Karpas-422 (cell line): ENCODE data around the gene CLEC3B. TPM values are rescaled to one million over a fixed set of nuclear protein-coding genes. Genes with fewer than 3 reads are reported as not detected.
"Not testable (repeated sequence)": the region's sequence is repeated elsewhere in the genome, so short reads cannot be mapped to it uniquely, and the experiment has no call there.

Experiments used
- DNase-seq: peaks from one replicate; pipeline ENCODE4 v3.0.0-alpha.2; 2015
- H2AFZ ChIP-seq: fragments of 200-600 bp; sonication (generic); 2 replicates; pipeline ENCODE4 v1.6.1; 2014; ENCODE audit warnings: antibody characterized with exemption, low read length, mixed read lengths
- H3K27ac ChIP-seq: fragments of 200-600 bp; sonication (generic); 2 replicates; pipeline ENCODE4 v1.5.1; 2014; ENCODE audit warnings: mild to moderate bottlenecking, low read length, moderate library complexity
- H3K27me3 ChIP-seq: fragments of 200-600 bp; sonication (generic); 2 replicates; pipeline ENCODE4 v1.6.1; 2014; ENCODE audit warnings: low read length, mixed read lengths
- H3K36me3 ChIP-seq: fragments of 200-600 bp; sonication (generic); 2 replicates; pipeline ENCODE4 v1.6.1; 2014; ENCODE audit warnings: low read length, mixed read lengths; ENCODE audit not compliant: insufficient read depth
- H3K4me1 ChIP-seq: fragments of 200-600 bp; sonication (generic); 2 replicates; pipeline ENCODE4 v1.6.1; 2014; ENCODE audit warnings: mild to moderate bottlenecking, low read length, mixed read lengths
- H3K4me2 ChIP-seq: fragments of 200-600 bp; sonication (generic); 2 replicates; pipeline ENCODE4 v1.6.1; 2014; ENCODE audit warnings: low read length, low read depth, mild to moderate bottlenecking; ENCODE audit not compliant: poor library complexity, severe bottlenecking
- H3K4me3 ChIP-seq: fragments of 200-600 bp; sonication (generic); 2 replicates; pipeline ENCODE4 v1.5.1; 2014; ENCODE audit warnings: mild to moderate bottlenecking, antibody characterized with exemption, low read length, mixed read lengths
- H3K79me2 ChIP-seq: fragments of 200-600 bp; sonication (generic); 2 replicates; pipeline ENCODE4 v1.6.1; 2014; ENCODE audit warnings: mild to moderate bottlenecking, low read length, mixed read lengths
- H3K9ac ChIP-seq: fragments of 200-600 bp; sonication (generic); 2 replicates; pipeline ENCODE4 v1.6.0; 2014; ENCODE audit warnings: low read length
- H3K9me2 ChIP-seq: fragments of 200-600 bp; sonication (generic), shearing (Covaris generic); replicated peaks from 2 replicates; pipeline ENCODE4 v1.6.0; 2014; ENCODE audit warnings: mild to moderate bottlenecking, low read length, moderate library complexity; ENCODE audit not compliant: insufficient read depth
- H3K9me3 ChIP-seq: fragments of 300-700, 200-600 bp; sonication (generic); 2 replicates; pipeline ENCODE4 v1.6.1; 2014; ENCODE audit warnings: low read length, mixed read lengths
- H4K20me1 ChIP-seq: fragments of 200-600 bp; sonication (generic); 2 replicates; pipeline ENCODE4 v1.6.1; 2014; ENCODE audit warnings: mild to moderate bottlenecking, antibody characterized with exemption, low read length, low read depth; ENCODE audit not compliant: insufficient read depth
- total RNA-seq: library from RNA; depleted of rRNA; stranded (reverse); fragments of >200 nt; shearing (Covaris generic); gene quantifications from 2 replicates; pipeline ENCODE4 v1.2.3, GENCODE V29; 2014; ENCODE audit warnings: low replicate concordance; rRNA removed

The CLEC3B gene, protein sequence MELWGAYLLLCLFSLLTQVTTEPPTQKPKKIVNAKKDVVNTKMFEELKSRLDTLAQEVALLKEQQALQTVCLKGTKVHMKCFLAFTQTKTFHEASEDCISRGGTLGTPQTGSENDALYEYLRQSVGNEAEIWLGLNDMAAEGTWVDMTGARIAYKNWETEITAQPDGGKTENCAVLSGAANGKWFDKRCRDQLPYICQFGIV
- total RNA-seq = not detected in 2 replicates

DNA sequence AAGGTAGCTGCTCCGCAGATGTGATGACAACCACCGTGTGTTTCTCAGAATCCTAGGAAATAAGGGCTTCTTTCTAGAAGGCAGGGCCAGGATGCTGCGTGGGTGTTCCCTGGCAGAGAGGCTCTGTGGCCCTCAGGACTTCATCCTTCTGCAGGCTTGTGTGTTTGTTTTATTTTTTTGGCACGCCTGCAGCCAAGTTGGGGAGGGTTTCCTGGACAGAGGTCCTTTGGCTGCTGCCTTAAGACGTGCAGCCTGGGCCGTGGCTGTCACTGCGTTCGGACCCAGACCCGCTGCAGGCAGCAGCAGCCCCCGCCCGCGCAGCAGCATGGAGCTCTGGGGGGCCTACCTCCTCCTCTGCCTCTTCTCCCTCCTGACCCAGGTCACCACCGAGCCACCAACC, at the start of gene CLEC3B:
Gene CLEC3B (plus strand): TSS at position 266 of the 400 bp plus-strand sequence. CDS start 60 bp downstream, at position 326.
- H3K36me3 ChIP-seq = no peaks in the 10 kb centered on the region
- H3K9me3 ChIP-seq = no peaks in the 10 kb centered on the region
- H3K79me2 ChIP-seq = no peaks in the 10 kb centered on the region
- no peaks in the 10 kb centered on the region for H4K20me1 ChIP-seq
- no peak within 1 kb of the TSS for H3K4me2 ChIP-seq
- no peaks in the 10 kb centered on the region for H3K9me2 ChIP-seq
- no peak for DNase-seq
- no peak within 1 kb of the TSS for H3K9ac ChIP-seq
- no peak within 1 kb of the TSS for H3K4me3 ChIP-seq
- H2AFZ ChIP-seq = no peak within 1 kb of the TSS
- no peaks in the 10 kb centered on the region for H3K27me3 ChIP-seq
- no peak within 1 kb of the TSS for H3K27ac ChIP-seq
- H3K4me1 ChIP-seq = peaks cover 11% of the 10 kb centered on the region

DNA sequence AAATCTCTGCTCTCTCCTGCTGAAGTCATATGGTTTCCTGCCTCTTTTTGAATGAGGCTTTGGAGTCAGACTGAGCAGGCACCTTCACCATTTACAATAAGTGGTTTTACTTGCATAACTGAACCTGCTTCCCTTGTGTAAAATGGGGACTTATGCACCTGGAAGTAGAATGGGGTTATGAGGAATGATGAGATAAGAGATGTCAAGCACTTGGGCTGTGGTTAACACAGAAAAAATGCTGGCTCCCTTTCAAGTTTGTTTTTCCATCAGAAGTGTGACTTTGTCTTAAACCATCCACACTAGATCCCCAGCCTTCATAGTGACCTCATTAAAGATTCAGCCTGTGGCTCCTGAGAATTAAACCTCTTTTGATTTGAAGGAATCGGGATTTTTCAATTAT, 44.9 kb upstream of the CLEC3B start:
- DNase-seq = no peak
- Histone ChIP-seq H3K9ac (no peak overlapping the region), H3K4me2 (no peak overlapping the region), H3K27ac (no peak overlapping the region), H3K27me3 (no peaks in the 10 kb centered on the region), H3K4me3 (no peak overlapping the region), H4K20me1 (peaks cover 16% of the 10 kb centered on the region; the same call in 1 of the 2 replicates), H3K4me1 (peaks cover 19% of the 10 kb centered on the region), H3K9me3 (no peaks in the 10 kb centered on the region), H3K9me2 (no peaks in the 10 kb centered on the region), H3K79me2 (peaks cover 96% of the 10 kb centered on the region), H3K36me3 (peaks cover 36% of the 10 kb centered on the region), H2AFZ (no peak overlapping the region)

DNA sequence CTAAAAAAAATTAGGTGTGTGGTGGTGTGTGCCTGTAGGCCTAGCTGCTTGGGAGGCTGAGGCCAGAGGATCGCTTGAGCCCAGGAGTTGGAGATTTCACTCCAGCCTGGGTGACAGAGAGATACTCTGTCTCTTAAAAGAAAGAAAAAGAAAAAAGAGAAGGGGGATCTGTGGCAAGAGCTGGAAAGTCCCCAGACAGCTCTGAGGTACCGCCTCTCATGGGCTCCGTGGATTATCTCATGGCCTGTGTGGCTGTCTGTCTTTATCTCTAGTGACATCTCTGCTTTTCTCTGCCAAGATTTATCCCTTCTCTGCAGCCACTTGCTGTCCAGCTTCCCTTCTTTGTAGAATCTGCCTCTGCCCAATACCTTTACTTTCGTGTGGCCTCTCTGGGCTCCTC, 44.4 kb upstream of the CLEC3B start:
- H3K4me2 ChIP-seq = no peak overlapping the region

DNA sequence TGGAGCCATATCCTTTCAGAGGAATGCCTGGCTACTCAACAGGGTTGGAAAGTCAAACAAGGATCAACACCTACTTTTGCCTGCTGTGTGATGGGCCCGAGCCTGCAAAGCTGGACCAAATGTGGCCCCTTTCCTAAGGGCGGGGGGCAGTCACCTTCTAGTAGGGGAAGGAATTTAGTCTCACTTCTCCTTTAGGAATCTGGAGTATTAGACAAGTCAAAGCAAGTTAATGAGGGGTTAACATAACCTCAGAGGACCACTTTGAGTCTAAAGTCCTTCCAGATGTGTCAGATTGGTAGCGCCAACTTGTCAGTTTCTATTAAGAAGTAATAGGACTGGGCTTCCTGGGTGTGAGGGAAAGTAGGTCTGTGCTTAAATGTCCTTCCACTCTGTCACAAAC, 43.3 kb upstream of the CLEC3B start:
- H2AFZ ChIP-seq = no peak overlapping the region
- H3K4me3 ChIP-seq = no peak overlapping the region
- peaks cover 95% of the 10 kb centered on the region for H3K79me2 ChIP-seq
- DNase-seq = no peak
- H3K4me1 ChIP-seq = peaks cover 12% of the 10 kb centered on the region
- H3K9ac ChIP-seq = no peak overlapping the region
- H3K9me3 ChIP-seq = no peaks in the 10 kb centered on the region
- no peak overlapping the region for H3K27ac ChIP-seq
- no peak overlapping the region for H3K4me2 ChIP-seq
- H3K36me3 ChIP-seq = peaks cover 36% of the 10 kb centered on the region
- no peaks in the 10 kb centered on the region for H3K27me3 ChIP-seq
- H4K20me1 ChIP-seq = peaks cover 22% of the 10 kb centered on the region; the same call in 1 of the 2 replicates
- no peaks in the 10 kb centered on the region for H3K9me2 ChIP-seq

More for the DNA sequence above, 44.4 kb upstream of the CLEC3B start:
- Histone ChIP-seq H3K79me2 (peaks cover 95% of the 10 kb centered on the region), H3K36me3 (peaks cover 36% of the 10 kb centered on the region), H2AFZ (no peak overlapping the region), H3K27me3 (no peaks in the 10 kb centered on the region), H3K4me3 (no peak overlapping the region), H3K9me3 (no peaks in the 10 kb centered on the region), H4K20me1 (peaks cover 16% of the 10 kb centered on the region; the same call in 1 of the 2 replicates), H3K4me1 (peaks cover 19% of the 10 kb centered on the region), H3K27ac (no peak overlapping the region), H3K9ac (no peak overlapping the region), H3K9me2 (no peaks in the 10 kb centered on the region)
- DNase-seq = no peak

DNA sequence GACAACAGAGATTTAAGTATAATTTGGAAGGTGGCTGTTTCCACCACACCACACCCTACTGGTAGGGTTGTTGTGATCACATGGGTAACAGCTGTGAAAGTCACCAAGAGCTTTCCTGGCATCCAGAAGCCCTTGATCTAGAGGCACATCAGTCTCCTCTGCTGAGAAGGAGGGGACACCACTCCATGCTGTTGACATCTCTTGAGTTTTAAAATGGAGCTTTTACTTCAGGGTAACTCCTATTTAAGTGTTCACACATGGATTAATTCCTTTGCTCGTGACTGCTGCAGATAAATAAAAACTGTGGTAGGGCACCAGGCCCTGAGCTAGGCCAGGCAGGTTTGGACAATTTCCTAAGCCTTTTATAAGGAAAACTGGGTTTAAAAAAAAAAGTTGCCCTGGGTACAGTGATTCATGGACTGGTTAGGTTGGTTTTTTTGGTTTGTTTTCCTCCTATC, 42.6 kb upstream of the CLEC3B start:
- H3K9ac ChIP-seq = no peak overlapping the region
- peaks cover 36% of the 10 kb centered on the region for H3K36me3 ChIP-seq
- DNase-seq = no peak
- no peak overlapping the region for H2AFZ ChIP-seq
- no peaks in the 10 kb centered on the region for H3K27me3 ChIP-seq
- H3K4me1 ChIP-seq = peaks cover 8% of the 10 kb centered on the region
- H3K9me3 ChIP-seq = no peaks in the 10 kb centered on the region
- H3K9me2 ChIP-seq = no peaks in the 10 kb centered on the region
- peaks cover 25% of the 10 kb centered on the region for H4K20me1 ChIP-seq
- peaks cover 95% of the 10 kb centered on the region for H3K79me2 ChIP-seq
- H3K4me3 ChIP-seq = no peak overlapping the region
- H3K4me2 ChIP-seq = no peak overlapping the region
- H3K27ac ChIP-seq = no peak overlapping the region

DNA sequence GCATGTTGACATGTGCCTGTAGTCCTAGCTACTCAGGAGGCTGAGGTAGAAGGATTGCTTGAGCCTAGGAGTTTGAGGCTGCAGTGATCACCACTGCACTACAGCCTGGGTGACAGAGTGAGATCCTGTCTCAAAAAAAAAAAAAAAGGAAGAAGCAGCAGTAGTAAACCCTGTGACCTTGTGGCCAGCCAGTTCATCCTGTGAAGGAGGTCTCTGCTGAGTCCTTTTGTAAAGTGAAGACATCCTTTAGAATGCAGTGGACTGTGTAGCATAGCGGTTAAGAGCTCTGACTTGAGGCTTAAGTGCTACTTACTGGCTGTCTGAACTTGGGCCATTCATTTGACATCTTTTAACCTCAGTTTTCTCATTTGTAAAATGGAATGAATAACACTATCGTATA, 41.8 kb upstream of the CLEC3B start:
- no peak overlapping the region for H2AFZ ChIP-seq
- DNase-seq = no peak
- H4K20me1 ChIP-seq = peaks cover 33% of the 10 kb centered on the region
- H3K36me3 ChIP-seq = peaks cover 44% of the 10 kb centered on the region
- no peak overlapping the region for H3K4me2 ChIP-seq
- H3K9me3 ChIP-seq = no peaks in the 10 kb centered on the region
- no peaks in the 10 kb centered on the region for H3K27me3 ChIP-seq
- H3K9me2 ChIP-seq = no peaks in the 10 kb centered on the region
- no peak overlapping the region for H3K4me3 ChIP-seq
- no peak overlapping the region for H3K27ac ChIP-seq
- peaks cover 95% of the 10 kb centered on the region for H3K79me2 ChIP-seq
- no peak overlapping the region for H3K9ac ChIP-seq
- peaks cover 3% of the 10 kb centered on the region; the same call in 1 of the 2 replicates for H3K4me1 ChIP-seq

DNA sequence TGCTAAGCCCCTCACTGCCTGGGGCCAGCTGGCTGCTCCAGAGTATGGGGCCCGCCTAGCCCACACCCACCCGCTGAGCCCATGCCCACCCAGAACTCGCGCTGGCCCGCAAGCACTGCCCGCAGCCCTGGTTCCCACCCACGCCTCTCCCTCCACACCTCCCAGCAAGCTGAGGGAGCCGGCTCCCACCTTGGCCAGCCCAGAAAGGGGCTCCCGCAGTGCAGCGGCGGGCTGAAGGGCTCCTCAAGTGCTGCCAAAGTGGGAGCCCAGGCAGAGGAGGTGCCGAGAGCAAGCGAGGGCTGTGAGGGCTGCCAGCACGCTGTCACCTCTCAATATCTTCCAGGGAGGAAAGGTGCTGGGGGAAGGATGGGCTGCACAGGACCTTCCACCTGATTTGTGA, 39.8 kb upstream of the CLEC3B start:
- Histone ChIP-seq H3K79me2 (peaks cover 95% of the 10 kb centered on the region), H3K36me3 (peaks cover 53% of the 10 kb centered on the region), H4K20me1 (peaks cover 36% of the 10 kb centered on the region)
- H3K9me2 ChIP-seq, H3K4me3 ChIP-seq, DNase-seq, H3K9ac ChIP-seq, H3K4me2 ChIP-seq, H3K9me3 ChIP-seq, H3K27ac ChIP-seq, H2AFZ ChIP-seq, H3K4me1 ChIP-seq, H3K27me3 ChIP-seq: not testable (repeated sequence)

DNA sequence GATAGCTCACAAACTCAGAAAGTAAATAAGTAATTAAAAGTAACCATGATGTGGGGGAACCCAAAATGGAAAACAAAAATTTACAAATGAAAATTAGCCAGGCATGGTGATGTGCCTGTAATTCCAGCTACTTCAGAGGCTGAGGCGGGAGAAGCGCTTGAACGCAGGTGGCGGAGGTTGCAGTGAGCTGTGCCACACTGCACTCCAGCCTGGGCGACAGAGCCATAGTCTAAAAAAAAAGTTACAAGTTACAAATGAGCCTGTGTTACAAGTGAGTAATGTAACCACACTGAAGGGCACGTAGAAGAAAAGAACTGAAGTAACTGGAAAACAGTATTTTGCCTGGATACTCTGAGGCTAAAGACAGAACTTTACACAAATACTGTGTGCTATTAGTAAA, 38.8 kb upstream of the CLEC3B start:
- H3K4me2 ChIP-seq = no peak overlapping the region
- peaks cover 3% of the 10 kb centered on the region; the same call in 1 of the 2 replicates for H3K4me1 ChIP-seq
- no peaks in the 10 kb centered on the region for H3K27me3 ChIP-seq
- H3K79me2 ChIP-seq = peaks cover 95% of the 10 kb centered on the region
- no peak overlapping the region for H3K27ac ChIP-seq
- no peak overlapping the region for H3K9ac ChIP-seq
- DNase-seq = no peak
- peaks cover 28% of the 10 kb centered on the region for H4K20me1 ChIP-seq
- H2AFZ ChIP-seq = no peak overlapping the region
- H3K36me3 ChIP-seq = peaks cover 50% of the 10 kb centered on the region
- no peak overlapping the region for H3K4me3 ChIP-seq
- no peaks in the 10 kb centered on the region for H3K9me2 ChIP-seq
- no peaks in the 10 kb centered on the region for H3K9me3 ChIP-seq
